ENCODE data around the gene KPNA6. TPM values are rescaled to one million over a fixed set of nuclear protein-coding genes. Genes with fewer than 3 reads are reported as not detected.

KPNA6 gene
- polyA plus RNA-seq, 1 donor (not counting 4 experiments of a cell fraction or from before 2014, with no cell fraction given), result 42.6 TPM

DNA sequence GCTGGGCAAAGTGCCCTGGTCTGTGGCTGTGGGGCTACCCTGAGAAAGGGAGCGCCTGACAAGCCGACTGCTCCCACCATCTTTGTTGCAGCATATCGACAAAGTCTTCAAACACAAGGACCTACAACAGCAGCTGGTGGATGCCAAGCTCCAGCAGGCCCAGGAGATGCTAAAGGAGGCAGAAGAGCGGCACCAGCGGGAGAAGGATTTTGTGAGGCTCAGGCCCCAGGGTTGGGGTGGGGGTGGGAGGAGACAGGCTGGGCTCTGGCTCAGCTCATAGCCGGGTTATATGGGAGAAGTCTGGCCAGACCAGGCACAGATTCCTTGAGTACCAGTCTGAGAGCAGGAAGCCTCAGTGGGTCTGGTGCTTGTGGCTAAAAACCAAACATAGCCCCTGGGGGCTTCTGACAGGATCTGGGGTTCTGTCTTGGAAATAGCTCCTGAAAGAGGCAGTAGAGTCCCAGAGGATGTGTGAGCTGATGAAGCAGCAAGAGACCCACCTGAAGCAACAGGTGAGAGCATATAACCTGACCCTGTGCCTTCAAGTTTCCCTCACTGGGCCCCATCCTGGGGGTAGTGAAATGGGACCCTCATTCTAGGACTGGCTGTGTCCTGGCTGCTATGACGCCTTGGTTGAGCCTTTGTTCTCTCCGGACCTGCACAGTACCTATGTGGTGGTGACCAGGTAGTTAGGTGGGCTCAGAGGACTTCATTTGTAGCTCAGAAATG lies 84.5 kb downstream of the KPNA6 start:
- no peaks in the 10 kb centered on the region for H4K20me1 ChIP-seq (ENCODE audit: control insufficient read depth, extremely low read depth, insufficient read depth, low read length)
- no peak overlapping the region for H3K4me2 ChIP-seq (ENCODE audit: control insufficient read depth, extremely low read depth, insufficient read depth, low read depth, low read length)
- no peak overlapping the region for H3K4me3 ChIP-seq (ENCODE audit: control insufficient read depth in 2 of 3, extremely low read depth in 1 of 3, insufficient read depth in 2 of 3, low read depth in 1 of 3, low read length in 3 of 3)
- H3K27ac ChIP-seq (ENCODE audit: control insufficient read depth, insufficient read depth, low read length), result no peak overlapping the region
- H3K9ac ChIP-seq (ENCODE audit: control insufficient read depth, extremely low read depth, insufficient read depth, low read length), result no peak overlapping the region
- H3K9me1 ChIP-seq (ENCODE audit: control insufficient read depth, extremely low read depth, insufficient read depth, low read length), result no peaks in the 10 kb centered on the region
- no peak for FAIRE-seq
- H3K9me3 ChIP-seq (ENCODE audit: control insufficient read depth, low read depth, low read length), result no peaks in the 10 kb centered on the region
- H3K79me2 ChIP-seq (ENCODE audit: control insufficient read depth, insufficient read depth, low read length), result peaks cover 7% of the 10 kb centered on the region
- no peak overlapping the region for H2AFZ ChIP-seq (ENCODE audit: control insufficient read depth, low read length)
- H3K27me3 ChIP-seq (ENCODE audit: control insufficient read depth, extremely low read depth, insufficient read depth, low read length), result no peaks in the 10 kb centered on the region
- no peaks in the 10 kb centered on the region for H3K4me1 ChIP-seq (ENCODE audit: control insufficient read depth, extremely low read depth, insufficient read depth, low read length)
- DNase-seq (ENCODE audit: low read depth, low spot score), result no peak
- peaks cover 53 to 77% of the 10 kb centered on the region in 2 experiments for H3K36me3 ChIP-seq (ENCODE audit: control insufficient read depth in 2 of 2, extremely low read depth in 1 of 2, insufficient read depth in 2 of 2, low read length in 2 of 2)
- TF ChIP-seq EZH2 (IDR thresholded peaks at IDR 0.05; ENCODE audit: low read length), result no peak
- dilution Hi-C loops (cut with MboI; ENCODE audit: extremely low pct_ligation_motif_present, low sequenced_read_pairs), result no loop called here

GRCh38 chr1:32194984-32195383 lies 87.1 kb downstream of the KPNA6 start:
- peaks cover 2% of the 10 kb centered on the region for H3K4me1 ChIP-seq (ENCODE audit: control insufficient read depth, extremely low read depth, insufficient read depth, low read length)
- no peaks in the 10 kb centered on the region for H3K27me3 ChIP-seq (ENCODE audit: control insufficient read depth, extremely low read depth, insufficient read depth, low read length)
- H2AFZ ChIP-seq (ENCODE audit: control insufficient read depth, low read length), result no peak overlapping the region
- dilution Hi-C loops (cut with MboI; ENCODE audit: extremely low pct_ligation_motif_present, low sequenced_read_pairs), result no loop called here
- no peaks in the 10 kb centered on the region for H3K9me3 ChIP-seq (ENCODE audit: control insufficient read depth, low read depth, low read length)
- H3K79me2 ChIP-seq (ENCODE audit: control insufficient read depth, insufficient read depth, low read length), result no peaks in the 10 kb centered on the region
- TF ChIP-seq EZH2 (IDR thresholded peaks at IDR 0.05; ENCODE audit: low read length), result no peak
- no peaks in the 10 kb centered on the region for H3K9me1 ChIP-seq (ENCODE audit: control insufficient read depth, extremely low read depth, insufficient read depth, low read length)
- no peak overlapping the region for H3K4me3 ChIP-seq (ENCODE audit: control insufficient read depth in 2 of 3, extremely low read depth in 1 of 3, insufficient read depth in 2 of 3, low read depth in 1 of 3, low read length in 3 of 3)
- no peaks in the 10 kb centered on the region for H4K20me1 ChIP-seq (ENCODE audit: control insufficient read depth, extremely low read depth, insufficient read depth, low read length)
- no peak for DNase-seq (ENCODE audit: low read depth, low spot score)
- no peak overlapping the region for H3K4me2 ChIP-seq (ENCODE audit: control insufficient read depth, extremely low read depth, insufficient read depth, low read depth, low read length)
- peaks cover 43 to 64% of the 10 kb centered on the region in 2 experiments for H3K36me3 ChIP-seq (ENCODE audit: control insufficient read depth in 2 of 2, extremely low read depth in 1 of 2, insufficient read depth in 2 of 2, low read length in 2 of 2)
- H3K27ac ChIP-seq (ENCODE audit: control insufficient read depth, insufficient read depth, low read length), result no peak overlapping the region
- no peak for FAIRE-seq
- H3K9ac ChIP-seq (ENCODE audit: control insufficient read depth, extremely low read depth, insufficient read depth, low read length), result no peak overlapping the region

DNA sequence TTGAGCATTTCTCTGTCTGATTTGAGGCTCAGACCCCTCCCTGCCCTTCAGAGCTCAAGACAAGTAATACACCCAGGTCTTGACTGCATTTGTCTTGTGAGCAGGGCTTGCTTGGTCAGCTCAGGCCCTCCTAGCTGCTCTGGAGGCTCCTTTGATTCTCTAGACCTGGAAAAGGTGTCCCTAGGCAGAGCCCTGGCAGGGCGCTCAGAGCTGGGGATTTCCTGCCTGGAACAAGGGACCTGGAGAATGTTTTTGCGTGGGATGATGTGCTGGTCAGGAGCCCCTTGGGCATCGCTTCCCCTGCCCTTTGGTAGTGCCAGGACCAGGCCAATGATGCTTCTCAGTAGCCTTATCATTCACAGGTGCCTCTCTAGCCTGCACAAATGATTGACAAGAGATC lies 87.7 kb downstream of the KPNA6 start:
- H3K9ac ChIP-seq (ENCODE audit: control insufficient read depth, extremely low read depth, insufficient read depth, low read length), result no peak overlapping the region
- H4K20me1 ChIP-seq (ENCODE audit: control insufficient read depth, extremely low read depth, insufficient read depth, low read length), result no peaks in the 10 kb centered on the region
- no peak overlapping the region for H2AFZ ChIP-seq (ENCODE audit: control insufficient read depth, low read length)
- TF ChIP-seq EZH2 (IDR thresholded peaks at IDR 0.05; ENCODE audit: low read length), result no peak
- no peak for TF ChIP-seq CTCF (optimal IDR thresholded peaks at IDR 0.05 in 1 of 3, IDR thresholded peaks at IDR 0.05 in 1 of 3, conservative IDR thresholded peaks at IDR 0.05 in 1 of 3; ENCODE audit: extremely low read depth in 1 of 3, insufficient read depth in 2 of 3, low read length in 3 of 3)
- no peaks in the 10 kb centered on the region for H3K27me3 ChIP-seq (ENCODE audit: control insufficient read depth, extremely low read depth, insufficient read depth, low read length)
- peaks cover 41 to 58% of the 10 kb centered on the region in 2 experiments for H3K36me3 ChIP-seq (ENCODE audit: control insufficient read depth in 2 of 2, extremely low read depth in 1 of 2, insufficient read depth in 2 of 2, low read length in 2 of 2)
- H3K9me1 ChIP-seq (ENCODE audit: control insufficient read depth, extremely low read depth, insufficient read depth, low read length), result no peaks in the 10 kb centered on the region
- no peak overlapping the region for H3K4me2 ChIP-seq (ENCODE audit: control insufficient read depth, extremely low read depth, insufficient read depth, low read depth, low read length)
- H3K79me2 ChIP-seq (ENCODE audit: control insufficient read depth, insufficient read depth, low read length), result no peaks in the 10 kb centered on the region
- dilution Hi-C loops (cut with MboI; ENCODE audit: extremely low pct_ligation_motif_present, low sequenced_read_pairs), result no loop called here
- no peak for DNase-seq (ENCODE audit: low read depth, low spot score)
- H3K27ac ChIP-seq (ENCODE audit: control insufficient read depth, insufficient read depth, low read length), result no peak overlapping the region
- H3K4me3 ChIP-seq (ENCODE audit: control insufficient read depth in 2 of 3, extremely low read depth in 1 of 3, insufficient read depth in 2 of 3, low read depth in 1 of 3, low read length in 3 of 3), result no peak overlapping the region
- no peaks in the 10 kb centered on the region for H3K9me3 ChIP-seq (ENCODE audit: control insufficient read depth, low read depth, low read length)
- H3K4me1 ChIP-seq (ENCODE audit: control insufficient read depth, extremely low read depth, insufficient read depth, low read length), result peaks cover 7% of the 10 kb centered on the region
- FAIRE-seq, result no peak
